ENCODE results near the gene PON2. TPM values are rescaled to one million over a fixed set of nuclear protein-coding genes. Genes with fewer than 3 reads are reported as not detected.

PON2 gene
- total and polyA plus RNA-seq, 10 of the 15 experiments (the other 5 are each of a cell fraction or from before 2014, with no cell fraction given): 22.9 to 127 (median 46.1) TPM

DNA sequence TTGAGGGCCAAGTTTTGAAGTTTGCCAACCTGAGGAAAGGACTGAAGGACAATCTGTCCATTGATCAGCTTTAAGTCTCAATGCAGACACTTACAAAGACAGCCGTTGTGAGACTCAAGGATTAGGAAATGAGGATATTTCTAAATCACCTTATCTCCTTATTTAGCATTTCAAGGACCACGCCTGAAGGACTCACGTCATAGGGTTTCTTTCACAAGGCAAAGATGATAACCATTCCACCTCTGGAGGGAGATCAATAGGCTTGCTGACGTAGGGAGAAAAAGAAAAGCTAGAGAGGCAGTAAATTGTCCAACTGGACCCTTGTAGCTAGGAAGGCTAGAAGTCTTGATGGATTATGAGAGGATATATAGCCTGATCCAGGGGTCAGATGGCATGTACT is 47.6 kb upstream of the PON2 start:
- H3K27ac ChIP-seq (ENCODE audit: control insufficient read depth, insufficient read depth): no peak overlapping the region
- no peaks in the 10 kb centered on the region for H3K27me3 ChIP-seq (replicated peaks in 1 of 2; ENCODE audit: control insufficient read depth in 2 of 2, insufficient read depth in 2 of 2, low read length in 1 of 2)
- H3K4me2 ChIP-seq (ENCODE audit: control insufficient read depth, insufficient read depth): no peak overlapping the region
- H3K4me1 ChIP-seq (ENCODE audit: control insufficient read depth, insufficient read depth, low read length): peaks cover 4% of the 10 kb centered on the region
- H3K4me3 ChIP-seq: no peak overlapping the region
- CTCF ChIA-PET: interaction anchor here (0.8 to 11.4 kb wide), 9 partner anchors 9 to 1033 kb away, joined by 3 to 117 read pairs (median 3); no protein-coding TSS in a partner anchor
- H3K9me3 ChIP-seq (replicated peaks; ENCODE audit: control insufficient read depth, insufficient read depth, low read length): no peaks in the 10 kb centered on the region
- no peak overlapping the region for H3K9ac ChIP-seq (ENCODE audit: control insufficient read depth, insufficient read depth, low read length)
- POLR2A ChIA-PET: no interaction called here
- WGBS (ENCODE audit: insufficient coverage, insufficient replicate concordance, low lambda C conversion rate, missing lambda C conversion rate): 76% methylated on average over 4 of the region's 4 CpGs
- intact Hi-C loops (cut with micrococcal nuclease; ENCODE audit: unreplicated experiment) (no loop called here), in situ Hi-C loops (cut with MboI) (no loop called here)
- RAD21 ChIA-PET (ENCODE audit: unreplicated experiment): interaction anchor here (0.8 to 3.9 kb wide), 7 partner anchors 9 to 1033 kb away, joined by 3 to 22 read pairs (median 4); no protein-coding TSS in a partner anchor
- H2AFZ ChIP-seq (ENCODE audit: control insufficient read depth, low read depth, low read length): no peak overlapping the region
- no peak for FAIRE-seq
- no peaks in the 10 kb centered on the region for H4K20me1 ChIP-seq (ENCODE audit: control insufficient read depth, insufficient read depth)
- TF ChIP-seq BRCA1 (IDR thresholded peaks at IDR 0.05; ENCODE audit: low read depth, low read length): no peak
- no peak for TF ChIP-seq SIN3A (IDR thresholded peaks at IDR 0.05; ENCODE audit: low read depth, low read length)
- TF ChIP-seq, protein P1, sequence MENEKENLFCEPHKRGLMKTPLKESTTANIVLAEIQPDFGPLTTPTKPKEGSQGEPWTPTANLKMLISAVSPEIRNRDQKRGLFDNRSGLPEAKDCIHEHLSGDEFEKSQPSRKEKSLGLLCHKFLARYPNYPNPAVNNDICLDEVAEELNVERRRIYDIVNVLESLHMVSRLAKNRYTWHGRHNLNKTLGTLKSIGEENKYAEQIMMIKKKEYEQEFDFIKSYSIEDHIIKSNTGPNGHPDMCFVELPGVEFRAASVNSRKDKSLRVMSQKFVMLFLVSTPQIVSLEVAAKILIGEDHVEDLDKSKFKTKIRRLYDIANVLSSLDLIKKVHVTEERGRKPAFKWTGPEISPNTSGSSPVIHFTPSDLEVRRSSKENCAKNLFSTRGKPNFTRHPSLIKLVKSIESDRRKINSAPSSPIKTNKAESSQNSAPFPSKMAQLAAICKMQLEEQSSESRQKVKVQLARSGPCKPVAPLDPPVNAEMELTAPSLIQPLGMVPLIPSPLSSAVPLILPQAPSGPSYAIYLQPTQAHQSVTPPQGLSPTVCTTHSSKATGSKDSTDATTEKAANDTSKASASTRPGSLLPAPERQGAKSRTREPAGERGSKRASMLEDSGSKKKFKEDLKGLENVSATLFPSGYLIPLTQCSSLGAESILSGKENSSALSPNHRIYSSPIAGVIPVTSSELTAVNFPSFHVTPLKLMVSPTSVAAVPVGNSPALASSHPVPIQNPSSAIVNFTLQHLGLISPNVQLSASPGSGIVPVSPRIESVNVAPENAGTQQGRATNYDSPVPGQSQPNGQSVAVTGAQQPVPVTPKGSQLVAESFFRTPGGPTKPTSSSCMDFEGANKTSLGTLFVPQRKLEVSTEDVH (IDR thresholded peaks at IDR 0.05; ENCODE audit: low read depth, partially characterized antibody): no peak
- DNase-seq (ENCODE audit: low read depth, low spot score): no peak
- ATAC-seq: no peak
- SMC1A ChIA-PET (ENCODE audit: uncharacterized antibody, unreplicated experiment): interaction anchor here (1.1 to 14.9 kb wide), 8 partner anchors 9 to 235 kb away, joined by 3 to 203 read pairs (median 48); partner anchors contain the start of gene ASB4
- BruUV-seq (replicated peaks): no TSS peak
- no peaks in the 10 kb centered on the region for H3K36me3 ChIP-seq (ENCODE audit: control insufficient read depth in 2 of 2, insufficient read depth in 2 of 2, low read length in 1 of 2)
- H3K79me2 ChIP-seq (ENCODE audit: control insufficient read depth, insufficient read depth, low read length): no peaks in the 10 kb centered on the region
